ENCODE measurements around the gene NUTM2A. TPM values are rescaled to one million over a fixed set of nuclear protein-coding genes. Genes with fewer than 3 reads are reported as not detected.
"Not testable (repeated sequence)": the region's sequence is repeated elsewhere in the genome, so short reads cannot be mapped to it uniquely, and the experiment has no call there.

NUTM2A gene
- polyA plus RNA-seq (ENCODE audit: insufficient read length in 10 of 10): 1 to 10 TPM in 9 of 10 donors, under 1 TPM in 1; 0.98 to 3.0 (median 2.1) TPM
- long read RNA-seq, donor 1, partial matches to known transcripts: 0 of 1 reads
- long read RNA-seq, donor 1, other reads (novel, unspliced or antisense): 0 of 1 reads
- long read RNA-seq, donor 2: 0 reads
- long read RNA-seq, donor 3: 0 reads
- long read RNA-seq, donor 4: 0 reads
- long read RNA-seq, donor 5: 0 reads
- long read RNA-seq, donor 6: 0 reads
- long read RNA-seq, donor 7: 0 reads
- long read RNA-seq, donor 8: 0 reads
- long read RNA-seq, donor 9: 0 reads

GRCh38 chr10:87225148-87225547 is at the start of gene NUTM2A:
NUTM2A (plus strand) TSS chr10:87225448; CDS start chr10:87225831, 383 bp downstream.
- not testable (repeated sequence) for DNase-seq

- DNase-seq: not testable (repeated sequence)
Observed at GRCh38 chr10:87177587-87177986, 47.7 kb upstream of the NUTM2A start.

GRCh38 chr10:87184421-87184820 is 40.8 kb upstream of the NUTM2A start:
- DNase-seq: not testable (repeated sequence)

GRCh38 chr10:87186016-87186415 is 39.2 kb upstream of the NUTM2A start:
- not testable (repeated sequence) for DNase-seq

GRCh38 chr10:87187573-87187972 is 37.7 kb upstream of the NUTM2A start:
- not testable (repeated sequence) for DNase-seq

- DNase-seq: not testable (repeated sequence)
Observed at GRCh38 chr10:87191841-87192240, 33.4 kb upstream of the NUTM2A start.

GRCh38 chr10:87200924-87201323 is 24.3 kb upstream of the NUTM2A start:
- DNase-seq: peak in 2 of 3 donors; percentile 19 to 40

GRCh38 chr10:87204801-87205200 is 20.4 kb upstream of the NUTM2A start:
- not testable (repeated sequence) for DNase-seq

GRCh38 chr10:87206922-87207321 is 18.3 kb upstream of the NUTM2A start:
- DNase-seq: not testable (repeated sequence)

- not testable (repeated sequence) for DNase-seq
Observed at GRCh38 chr10:87210309-87210708, 14.9 kb upstream of the NUTM2A start.

- DNase-seq: not testable (repeated sequence)
Observed at GRCh38 chr10:87211848-87212247, 13.4 kb upstream of the NUTM2A start.

GRCh38 chr10:87213150-87213765 is 12.0 kb upstream of the NUTM2A start:
- not testable (repeated sequence) for DNase-seq

- not testable (repeated sequence) for DNase-seq
Observed at GRCh38 chr10:87213806-87214205, 11.4 kb upstream of the NUTM2A start.

- DNase-seq: not testable (repeated sequence)
Observed at GRCh38 chr10:87216120-87216519, 9.1 kb upstream of the NUTM2A start.

GRCh38 chr10:87219370-87219769 is 5.9 kb upstream of the NUTM2A start:
- DNase-seq: not testable (repeated sequence)

GRCh38 chr10:87222789-87223188 is 2.5 kb upstream of the NUTM2A start:
- DNase-seq: not testable (repeated sequence)

- not testable (repeated sequence) for DNase-seq
Observed at GRCh38 chr10:87228247-87228646, 3.0 kb downstream of the NUTM2A start.

- DNase-seq: not testable (repeated sequence)
Observed at GRCh38 chr10:87229211-87229610, 4.0 kb downstream of the NUTM2A start.

- DNase-seq: not testable (repeated sequence)
Observed at GRCh38 chr10:87234854-87235253, 9.6 kb downstream of the NUTM2A start.

GRCh38 chr10:87237244-87237643 is 12.0 kb downstream of the NUTM2A start:
- DNase-seq: not testable (repeated sequence)

GRCh38 chr10:87239346-87239808 is 14.1 kb downstream of the NUTM2A start:
- not testable (repeated sequence) for DNase-seq

GRCh38 chr10:87242192-87242591 is 16.9 kb downstream of the NUTM2A start:
- not testable (repeated sequence) for DNase-seq

GRCh38 chr10:87247335-87247734 is 22.1 kb downstream of the NUTM2A start:
- not testable (repeated sequence) for DNase-seq
